IPS-18c (cell line): Measurements from ENCODE around the gene EFCAB6.

Experiments used
- H3K4me3 ChIP-seq: 2 replicates; pipeline ENCODE4 v1.7.0; 2013; ENCODE audit warnings: low read depth, mild to moderate bottlenecking, low read length, moderate library complexity; ENCODE audit not compliant: insufficient read depth
- H3K9me3 ChIP-seq: one replicate; pipeline ENCODE4 v1.6.1; 2013; ENCODE audit warnings: mild to moderate bottlenecking, low read length, moderate library complexity; ENCODE audit not compliant: control insufficient read depth, insufficient read depth

The EFCAB6 gene

DNA sequence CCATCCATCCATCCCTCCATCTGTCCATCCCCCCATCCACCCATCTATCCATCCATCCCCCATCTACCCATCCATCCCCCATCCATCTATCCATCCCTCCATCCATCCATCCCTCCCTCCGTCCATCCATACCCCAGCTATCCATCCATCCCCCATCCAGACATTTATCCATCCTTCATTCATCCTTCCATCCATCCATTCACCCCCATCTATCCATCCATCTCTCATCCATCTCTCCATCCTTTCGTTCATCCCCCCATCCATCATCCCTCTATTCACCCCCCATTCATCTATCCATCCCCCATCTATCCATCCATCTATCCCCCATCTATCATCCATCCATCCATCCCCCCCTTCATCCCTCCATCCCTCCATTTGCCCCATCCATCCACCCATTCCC lies 302.8 kb downstream of the EFCAB6 start:
- Histone ChIP-seq H3K9me3 (no peaks in the 10 kb centered on the region), H3K4me3 (no peak overlapping the region)

DNA sequence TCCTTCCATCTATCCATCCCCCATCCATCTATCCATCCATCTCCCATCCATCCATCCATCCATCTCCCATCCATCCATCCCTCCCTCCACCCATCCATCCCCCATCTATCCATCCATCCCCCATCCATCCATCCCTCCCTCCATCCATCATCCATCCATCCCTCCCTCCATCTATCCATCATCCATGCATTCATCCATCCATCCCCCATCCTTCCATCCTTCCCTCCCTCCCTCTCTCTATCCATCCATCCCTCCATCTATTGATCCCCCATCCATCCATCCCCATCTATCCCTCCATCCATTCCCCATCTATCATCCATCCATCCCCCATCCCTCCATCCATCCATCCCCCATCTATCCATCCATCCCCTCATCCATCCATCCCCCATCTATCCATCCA lies 303.6 kb downstream of the EFCAB6 start:
- no peaks in the 10 kb centered on the region for H3K9me3 ChIP-seq
- no peak overlapping the region for H3K4me3 ChIP-seq

GRCh38 chr22:43507235-43507634 lies 304.9 kb downstream of the EFCAB6 start:
- Histone ChIP-seq H3K9me3 (no peaks in the 10 kb centered on the region), H3K4me3 (no peak overlapping the region)

- Histone ChIP-seq H3K4me3 (no peak overlapping the region), H3K9me3 (no peaks in the 10 kb centered on the region)
These were observed 305.6 kb downstream of the EFCAB6 start for GRCh38 chr22:43506487-43506886.

DNA sequence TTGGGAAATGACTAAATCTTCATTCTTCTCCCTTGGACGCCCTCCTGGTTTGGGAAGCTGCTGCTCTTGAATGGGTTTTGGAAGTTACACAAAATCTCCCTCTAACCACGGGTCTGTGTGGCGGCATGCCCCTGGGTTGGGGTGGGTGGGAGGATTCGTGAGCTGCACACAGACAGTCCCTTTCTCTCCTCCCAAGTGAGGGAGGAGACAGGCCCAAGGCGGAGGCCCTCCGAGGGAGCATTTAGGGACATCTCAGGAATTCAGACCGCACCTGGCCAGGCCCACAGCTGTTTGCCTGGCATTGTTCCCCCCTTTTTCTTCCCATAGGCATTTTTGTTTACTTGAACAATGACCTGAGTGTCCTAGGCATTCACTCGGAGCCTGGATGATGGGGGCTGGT lies 306.2 kb downstream of the EFCAB6 start:
- no peaks in the 10 kb centered on the region for H3K9me3 ChIP-seq
- no peak overlapping the region for H3K4me3 ChIP-seq

GRCh38 chr22:43505423-43505822 lies 306.7 kb downstream of the EFCAB6 start:
- H3K4me3 ChIP-seq = no peak overlapping the region
- H3K9me3 ChIP-seq = no peaks in the 10 kb centered on the region

GRCh38 chr22:43504666-43505261 lies 307.3 kb downstream of the EFCAB6 start:
- no peak overlapping the region for H3K4me3 ChIP-seq
- no peaks in the 10 kb centered on the region for H3K9me3 ChIP-seq

DNA sequence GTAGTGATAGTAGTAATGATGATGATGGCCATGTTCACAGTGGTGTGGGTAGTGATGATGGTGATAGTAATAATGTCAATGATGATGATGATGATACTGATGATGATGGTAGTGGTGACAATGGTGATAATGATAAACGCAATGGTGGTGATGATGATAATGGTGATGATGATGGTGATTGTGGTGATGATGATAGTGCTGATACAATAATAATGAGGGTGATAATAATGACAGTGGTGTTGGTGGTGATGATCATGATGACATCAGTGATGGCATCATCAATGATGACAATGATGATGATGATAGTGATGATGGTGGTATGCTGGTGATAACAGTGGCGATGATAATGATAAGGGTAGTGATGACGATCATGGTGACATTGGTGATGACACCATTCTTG lies 308.0 kb downstream of the EFCAB6 start:
- H3K9me3 ChIP-seq = peaks cover 2% of the 10 kb centered on the region
- no peak overlapping the region for H3K4me3 ChIP-seq

GRCh38 chr22:43502306-43502874 lies 309.7 kb downstream of the EFCAB6 start:
- Histone ChIP-seq H3K9me3 (peaks cover 2% of the 10 kb centered on the region), H3K4me3 (no peak overlapping the region)

DNA sequence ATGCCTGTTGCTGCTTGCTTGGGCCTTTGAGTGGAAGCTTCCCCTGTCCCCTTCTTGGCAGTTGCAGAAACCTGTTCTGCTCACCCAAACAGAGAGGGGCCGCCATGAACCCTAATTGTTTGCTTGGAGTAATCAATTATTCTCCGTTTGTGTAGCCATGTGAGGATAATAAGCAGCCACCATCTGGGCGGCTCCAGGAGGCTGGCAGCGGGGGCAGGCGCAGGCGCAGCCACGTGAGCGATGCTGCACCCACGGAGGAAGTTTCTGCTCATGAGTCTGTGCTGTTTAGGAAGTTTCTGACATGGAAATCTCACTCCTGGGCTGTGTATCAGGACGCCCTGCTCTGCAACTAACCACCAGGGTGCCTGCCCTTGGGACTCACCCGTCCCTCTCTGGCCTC lies 310.2 kb downstream of the EFCAB6 start:
- no peak overlapping the region for H3K4me3 ChIP-seq
- peaks cover 5% of the 10 kb centered on the region for H3K9me3 ChIP-seq

- Histone ChIP-seq H3K4me3 (no peak overlapping the region), H3K9me3 (peaks cover 5% of the 10 kb centered on the region)
These were observed 311.0 kb downstream of the EFCAB6 start for GRCh38 chr22:43500792-43501785.

DNA sequence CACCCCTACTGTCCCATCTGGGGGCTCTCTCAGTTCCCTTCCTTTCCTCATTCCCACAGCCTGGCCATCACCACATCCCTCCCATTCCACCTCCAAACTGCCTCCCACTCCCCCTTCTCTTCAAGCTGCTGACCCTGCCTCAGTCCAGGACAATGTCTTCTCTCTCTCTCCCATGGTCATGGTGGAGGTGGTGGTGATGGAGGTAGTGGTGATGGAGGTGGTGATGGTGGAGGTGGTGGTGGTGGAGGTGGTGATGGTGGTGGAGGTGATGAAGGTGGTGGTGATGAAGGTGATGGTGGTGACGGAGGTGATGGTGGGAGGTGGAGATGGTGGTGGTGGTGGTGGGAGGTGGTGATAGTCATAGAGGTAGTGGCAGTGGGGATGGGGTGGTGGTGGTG lies 313.2 kb downstream of the EFCAB6 start:
- Histone ChIP-seq H3K4me3 (no peak overlapping the region), H3K9me3 (peaks cover 7% of the 10 kb centered on the region)

DNA sequence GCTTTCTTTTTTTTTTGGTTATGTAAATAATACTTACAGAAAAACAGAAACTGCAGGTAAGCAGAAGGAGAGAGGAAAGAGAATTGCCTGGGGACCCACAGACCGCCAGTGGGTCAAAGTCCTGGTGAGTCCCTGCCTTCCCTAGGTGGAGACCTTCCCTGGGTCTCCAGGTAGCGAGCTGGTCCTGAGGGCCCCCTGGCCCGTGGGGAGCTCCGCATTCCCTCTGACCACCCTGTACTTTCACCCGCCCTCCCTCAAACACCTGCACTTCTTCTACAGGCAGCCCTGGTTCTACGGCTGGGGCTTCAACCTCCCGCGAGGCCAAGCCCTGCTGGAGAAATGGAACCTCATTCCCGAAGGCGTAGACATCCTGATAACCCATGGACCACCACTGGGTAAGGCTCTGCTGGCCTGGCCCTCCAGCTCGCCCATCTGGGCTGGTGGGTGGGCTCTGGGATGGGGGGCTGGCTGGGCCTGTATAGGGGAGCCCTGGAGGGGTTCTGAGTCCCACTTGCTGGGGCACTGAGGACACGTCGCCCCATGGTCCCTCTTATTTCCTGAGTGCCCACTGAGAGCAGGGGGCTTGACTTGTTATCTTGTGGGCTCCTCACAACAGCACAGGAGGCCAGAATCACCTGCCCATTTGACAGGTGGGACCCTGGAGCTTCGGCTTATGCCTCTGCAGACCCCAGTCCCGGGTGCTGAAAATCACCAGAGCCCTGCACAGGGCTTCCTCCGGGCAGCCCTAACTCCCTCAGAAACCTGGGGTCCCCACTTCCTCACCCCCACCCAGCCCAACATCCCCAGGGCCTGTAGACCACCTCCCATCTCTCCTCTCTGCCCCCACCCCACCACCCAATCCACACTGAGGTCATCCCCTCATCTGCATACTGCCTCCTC lies 313.9 kb downstream of the EFCAB6 start:
- no peak overlapping the region for H3K4me3 ChIP-seq
- peaks cover 7% of the 10 kb centered on the region for H3K9me3 ChIP-seq

DNA sequence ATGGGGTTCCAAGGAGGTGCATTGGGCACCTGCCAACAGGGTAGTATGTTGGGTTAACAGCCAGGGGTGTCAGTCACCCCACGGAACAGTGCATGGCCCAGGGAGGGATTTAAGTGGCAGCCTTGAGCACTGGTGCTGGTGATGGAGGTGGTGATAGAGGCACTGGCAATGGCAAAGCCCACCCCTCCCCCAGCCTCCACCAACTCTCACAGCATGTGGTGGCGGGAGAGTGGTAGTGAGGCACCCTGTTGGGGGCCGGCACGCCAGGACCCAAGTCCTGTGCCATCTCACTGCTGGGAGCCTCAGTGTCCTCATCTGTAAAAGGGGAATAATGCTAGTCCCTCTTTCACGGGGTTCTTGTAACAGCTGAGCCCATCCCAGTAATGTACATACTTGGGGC lies 318.8 kb downstream of the EFCAB6 start:
- no peak overlapping the region for H3K4me3 ChIP-seq
- peaks cover 7% of the 10 kb centered on the region for H3K9me3 ChIP-seq

DNA sequence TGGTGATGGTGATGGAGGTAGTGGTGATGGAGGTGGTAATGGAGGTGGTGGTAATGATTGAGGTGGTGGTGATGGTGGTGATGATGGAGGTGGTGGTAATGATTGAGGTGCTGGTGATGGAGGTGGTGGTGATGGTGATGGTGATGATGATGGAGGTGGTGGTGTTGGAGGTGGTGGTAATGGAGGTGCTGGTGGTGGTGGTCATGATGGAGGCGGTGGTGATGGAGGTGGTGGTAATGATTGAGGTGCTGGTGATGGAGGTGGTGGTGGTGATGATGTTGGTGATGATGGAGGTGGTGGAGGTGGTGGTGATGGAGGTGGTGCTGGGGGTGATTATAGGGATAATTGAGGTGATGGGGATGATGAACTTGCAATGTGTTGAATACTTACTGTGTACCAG lies 320.4 kb downstream of the EFCAB6 start:
- H3K4me3 ChIP-seq = no peak overlapping the region
- H3K9me3 ChIP-seq = peaks cover 4% of the 10 kb centered on the region

DNA sequence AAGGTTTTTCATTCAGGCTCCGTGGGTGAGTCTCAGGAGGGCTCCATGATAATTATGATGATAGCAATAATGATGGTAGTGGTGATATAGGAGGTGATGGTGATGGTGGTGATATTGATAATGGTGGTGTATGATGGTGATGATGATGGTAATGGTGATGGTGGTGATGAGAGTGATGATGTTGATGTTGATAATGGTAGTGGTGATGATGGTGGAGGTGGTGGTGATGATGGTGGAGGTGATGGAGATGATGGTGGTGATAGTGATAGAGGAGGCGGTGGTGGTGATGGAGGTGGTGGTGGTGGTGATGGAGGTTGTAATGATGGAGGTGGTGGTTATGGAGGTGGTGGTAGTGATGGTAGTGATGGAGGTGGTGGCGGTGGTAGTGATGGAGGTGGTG lies 320.9 kb downstream of the EFCAB6 start:
- Histone ChIP-seq H3K4me3 (no peak overlapping the region), H3K9me3 (peaks cover 4% of the 10 kb centered on the region)

- Histone ChIP-seq H3K9me3 (peaks cover 4% of the 10 kb centered on the region), H3K4me3 (no peak overlapping the region)
These were observed 321.8 kb downstream of the EFCAB6 start for GRCh38 chr22:43490311-43490710.
